Activated naive CD8-positive, alpha-beta T cell (primary cell): ENCODE results near the gene EMC7.

Experiments used
- H3K27ac Mint-ChIP-seq: one replicate; pipeline ENCODE4 v1.8.0; 2021; ENCODE audit warnings: mixed read lengths
- H3K27me3 Mint-ChIP-seq: one replicate; pipeline ENCODE4 v1.8.0; 2021; ENCODE audit warnings: mixed read lengths
- H3K36me3 Mint-ChIP-seq: one replicate; pipeline ENCODE4 v1.8.0; 2021; ENCODE audit warnings: mixed read lengths
- H3K4me1 Mint-ChIP-seq: one replicate; pipeline ENCODE4 v1.8.0; 2021; ENCODE audit warnings: low read depth, mixed read lengths
- H3K4me3 Mint-ChIP-seq: one replicate; pipeline ENCODE4 v1.8.0; 2021; ENCODE audit warnings: mild to moderate bottlenecking, mixed read lengths
- H3K9me3 Mint-ChIP-seq: one replicate; pipeline ENCODE4 v1.8.0; 2021; ENCODE audit warnings: low read depth, mixed read lengths

EMC7 gene

DNA sequence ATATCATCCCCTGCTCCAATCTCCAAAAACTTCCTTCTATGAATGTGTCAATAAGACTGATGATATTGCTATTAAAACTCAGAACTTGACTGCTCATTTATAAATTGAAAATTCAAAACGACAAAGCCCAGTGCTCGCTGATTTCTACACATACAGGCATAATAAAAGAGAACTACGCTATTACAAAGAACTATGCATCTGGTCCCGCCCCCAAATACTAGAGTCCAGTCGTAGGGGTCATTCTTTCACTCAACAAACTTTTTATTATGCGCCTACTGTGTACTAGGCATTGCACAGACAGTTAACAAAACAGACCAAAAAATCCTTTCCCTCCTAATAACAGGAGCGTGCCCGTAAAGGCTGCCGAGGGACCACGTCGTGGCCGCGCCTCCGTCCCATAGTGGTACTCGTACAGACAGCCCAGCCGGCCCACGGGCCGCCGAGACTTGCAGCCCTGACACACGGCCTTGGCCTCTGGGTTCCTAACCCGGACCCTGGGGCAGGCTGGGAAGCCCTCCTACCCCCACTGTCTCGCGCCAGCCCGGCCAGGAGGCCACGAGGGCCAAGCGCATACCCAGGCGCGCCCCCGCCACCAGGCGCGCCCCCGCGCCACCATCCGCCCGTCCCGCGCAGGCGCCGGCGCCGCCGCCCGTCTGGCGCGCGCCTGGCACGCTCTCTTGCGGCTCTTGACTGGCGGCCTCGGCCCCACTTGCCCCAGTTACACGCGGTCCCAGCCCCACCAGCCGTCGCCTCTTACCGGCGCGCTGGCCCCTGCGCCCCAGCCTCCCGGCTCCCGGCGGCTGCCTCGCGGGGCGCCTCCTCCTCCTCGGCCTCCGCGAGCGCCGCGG, 63.4 kb downstream of the EMC7 start:
- Mint-ChIP-seq H3K4me1 (peaks cover 25% of the 10 kb centered on the region), H3K27me3 (no peaks in the 10 kb centered on the region), H3K27ac (peak overlapping the region; percentile 98), H3K9me3 (no peaks in the 10 kb centered on the region), H3K4me3 (peak overlapping the region; percentile 99), H3K36me3 (peaks cover 2% of the 10 kb centered on the region)
